Keratinocyte (primary cell): ENCODE data around the gene ANTXR2.

Experiments
- EZH2 ChIP-seq: IDR thresholded peaks from one replicate; pipeline ENCODE4 v1.6.1; 2012; ENCODE audit warnings: inconsistent platforms, mild to moderate bottlenecking, low read length, moderate library complexity
- TF ChIP-seq, protein P1 (sequence below), 3 experiments: IDR thresholded peaks in 1 of 3; conservative IDR thresholded peaks in 1 of 3; optimal IDR thresholded peaks in 1 of 3; 2 replicates in 2 of 3; 3 replicates in 1 of 3; pipeline versions ENCODE3 to v1.5.1; 2011; ENCODE audit warnings: low read length in 3 of 3, mild to moderate bottlenecking in 3 of 3, moderate library complexity in 2 of 3, control low read depth in 1 of 3, inconsistent platforms in 1 of 3; ENCODE audit not compliant: insufficient read depth in 2 of 3; ENCODE audit errors: extremely low read depth in 1 of 3

DNA sequence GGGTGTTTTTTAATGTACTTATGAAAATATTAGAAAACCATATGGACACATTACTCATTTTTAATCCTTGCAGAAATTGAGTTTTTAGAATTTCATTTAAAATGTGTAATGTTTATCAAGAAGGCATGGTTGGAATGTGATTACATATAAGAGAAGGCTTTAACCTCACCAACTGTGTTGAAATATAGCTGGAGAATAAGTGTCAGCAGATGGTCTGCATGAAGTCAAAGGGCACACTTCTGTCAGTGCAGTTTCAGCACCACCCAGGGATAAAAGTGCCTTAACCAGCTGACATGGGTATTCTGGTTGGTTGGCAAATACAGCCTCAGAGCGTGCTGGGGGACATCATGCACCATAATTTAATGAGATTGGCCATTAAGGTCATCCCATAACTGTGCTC, 21.2 kb upstream of the ANTXR2 start:
- TF ChIP-seq EZH2: no peak
- TF ChIP-seq, protein P1, sequence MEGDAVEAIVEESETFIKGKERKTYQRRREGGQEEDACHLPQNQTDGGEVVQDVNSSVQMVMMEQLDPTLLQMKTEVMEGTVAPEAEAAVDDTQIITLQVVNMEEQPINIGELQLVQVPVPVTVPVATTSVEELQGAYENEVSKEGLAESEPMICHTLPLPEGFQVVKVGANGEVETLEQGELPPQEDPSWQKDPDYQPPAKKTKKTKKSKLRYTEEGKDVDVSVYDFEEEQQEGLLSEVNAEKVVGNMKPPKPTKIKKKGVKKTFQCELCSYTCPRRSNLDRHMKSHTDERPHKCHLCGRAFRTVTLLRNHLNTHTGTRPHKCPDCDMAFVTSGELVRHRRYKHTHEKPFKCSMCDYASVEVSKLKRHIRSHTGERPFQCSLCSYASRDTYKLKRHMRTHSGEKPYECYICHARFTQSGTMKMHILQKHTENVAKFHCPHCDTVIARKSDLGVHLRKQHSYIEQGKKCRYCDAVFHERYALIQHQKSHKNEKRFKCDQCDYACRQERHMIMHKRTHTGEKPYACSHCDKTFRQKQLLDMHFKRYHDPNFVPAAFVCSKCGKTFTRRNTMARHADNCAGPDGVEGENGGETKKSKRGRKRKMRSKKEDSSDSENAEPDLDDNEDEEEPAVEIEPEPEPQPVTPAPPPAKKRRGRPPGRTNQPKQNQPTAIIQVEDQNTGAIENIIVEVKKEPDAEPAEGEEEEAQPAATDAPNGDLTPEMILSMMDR (optimal IDR thresholded peaks at IDR 0.05 in 1 of 3, IDR thresholded peaks at IDR 0.05 in 1 of 3, conservative IDR thresholded peaks at IDR 0.05 in 1 of 3; ENCODE audit: extremely low read depth in 1 of 3, insufficient read depth in 2 of 3, low read length in 3 of 3): no peak
